ENCODE data around the gene AP1B1.

DNA sequence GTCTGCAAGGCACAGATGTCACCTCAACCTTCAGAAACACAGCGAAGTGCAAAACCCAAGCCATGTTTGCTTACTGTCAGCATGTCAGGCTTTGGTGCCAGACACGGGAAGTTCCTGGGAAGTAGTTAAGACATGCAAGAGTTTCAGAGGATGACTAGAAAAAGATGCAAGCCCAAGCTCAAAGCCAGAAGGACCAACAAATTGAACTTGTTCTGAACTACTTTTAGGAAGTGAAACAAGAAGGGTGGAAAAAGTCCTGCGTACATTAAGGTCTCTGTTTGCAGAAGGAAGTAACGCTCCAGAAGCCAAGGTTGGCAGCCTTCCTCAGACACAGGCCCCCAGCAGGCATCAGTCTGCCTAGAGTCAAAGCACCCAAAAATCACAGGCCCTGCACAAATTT lies 2.6 kb downstream of the AP1B1 start:
- TF ChIP-seq, protein P1, sequence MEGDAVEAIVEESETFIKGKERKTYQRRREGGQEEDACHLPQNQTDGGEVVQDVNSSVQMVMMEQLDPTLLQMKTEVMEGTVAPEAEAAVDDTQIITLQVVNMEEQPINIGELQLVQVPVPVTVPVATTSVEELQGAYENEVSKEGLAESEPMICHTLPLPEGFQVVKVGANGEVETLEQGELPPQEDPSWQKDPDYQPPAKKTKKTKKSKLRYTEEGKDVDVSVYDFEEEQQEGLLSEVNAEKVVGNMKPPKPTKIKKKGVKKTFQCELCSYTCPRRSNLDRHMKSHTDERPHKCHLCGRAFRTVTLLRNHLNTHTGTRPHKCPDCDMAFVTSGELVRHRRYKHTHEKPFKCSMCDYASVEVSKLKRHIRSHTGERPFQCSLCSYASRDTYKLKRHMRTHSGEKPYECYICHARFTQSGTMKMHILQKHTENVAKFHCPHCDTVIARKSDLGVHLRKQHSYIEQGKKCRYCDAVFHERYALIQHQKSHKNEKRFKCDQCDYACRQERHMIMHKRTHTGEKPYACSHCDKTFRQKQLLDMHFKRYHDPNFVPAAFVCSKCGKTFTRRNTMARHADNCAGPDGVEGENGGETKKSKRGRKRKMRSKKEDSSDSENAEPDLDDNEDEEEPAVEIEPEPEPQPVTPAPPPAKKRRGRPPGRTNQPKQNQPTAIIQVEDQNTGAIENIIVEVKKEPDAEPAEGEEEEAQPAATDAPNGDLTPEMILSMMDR (IDR thresholded peaks at IDR 0.05): no peak
- TF ChIP-seq PRRX2 (CRISPR knock-in tag; IDR thresholded peaks at IDR 0.05) (no peak), ESRRA (CRISPR knock-in tag; IDR thresholded peaks at IDR 0.05; ENCODE audit: borderline replicate concordance) (no peak), SP1 (CRISPR knock-in tag; conservative IDR thresholded peaks at IDR 0.05) (no peak), CREB1 (CRISPR knock-in tag; IDR thresholded peaks at IDR 0.05) (no peak), RELA (CRISPR knock-in tag; IDR thresholded peaks at IDR 0.05; ENCODE audit: borderline replicate concordance) (no peak)
- TF ChIP-seq, protein P2, sequence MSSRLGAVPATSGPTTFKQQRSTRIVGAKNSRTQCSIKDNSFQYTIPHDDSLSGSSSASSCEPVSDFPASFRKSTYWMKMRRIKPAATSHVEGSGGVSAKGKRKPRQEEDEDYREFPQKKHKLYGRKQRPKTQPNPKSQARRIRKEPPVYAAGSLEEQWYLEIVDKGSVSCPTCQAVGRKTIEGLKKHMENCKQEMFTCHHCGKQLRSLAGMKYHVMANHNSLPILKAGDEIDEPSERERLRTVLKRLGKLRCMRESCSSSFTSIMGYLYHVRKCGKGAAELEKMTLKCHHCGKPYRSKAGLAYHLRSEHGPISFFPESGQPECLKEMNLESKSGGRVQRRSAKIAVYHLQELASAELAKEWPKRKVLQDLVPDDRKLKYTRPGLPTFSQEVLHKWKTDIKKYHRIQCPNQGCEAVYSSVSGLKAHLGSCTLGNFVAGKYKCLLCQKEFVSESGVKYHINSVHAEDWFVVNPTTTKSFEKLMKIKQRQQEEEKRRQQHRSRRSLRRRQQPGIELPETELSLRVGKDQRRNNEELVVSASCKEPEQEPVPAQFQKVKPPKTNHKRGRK (CRISPR knock-in tag; IDR thresholded peaks at IDR 0.05; ENCODE audit: borderline replicate concordance): no peak
